ENCODE data around the gene PPWD1.

DNA sequence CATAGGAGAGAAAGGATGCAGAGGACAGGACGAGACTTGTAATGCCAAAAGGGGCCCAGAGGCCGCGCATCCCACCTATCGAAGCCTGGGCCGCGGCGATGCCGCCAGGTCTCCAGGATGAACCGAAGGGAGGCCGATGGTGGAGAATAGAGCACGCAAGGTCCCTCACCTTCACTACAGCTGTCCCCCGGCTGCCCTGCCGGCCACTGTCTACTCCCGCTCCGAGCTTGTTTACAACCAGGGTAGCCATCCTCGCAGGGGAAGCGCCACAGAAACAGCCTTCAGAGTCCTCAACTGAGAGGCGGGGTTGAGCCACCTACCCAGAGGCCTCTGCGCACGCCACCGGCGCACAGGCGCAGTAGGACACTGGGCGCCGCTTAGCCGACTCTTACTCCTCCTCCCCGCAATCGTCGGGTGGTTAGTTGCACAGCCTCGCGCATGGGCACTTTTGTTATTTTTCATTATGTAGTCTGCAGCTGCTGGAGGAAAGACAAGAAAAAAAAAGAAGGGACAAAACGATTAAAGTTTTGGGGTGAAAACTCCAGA, 61.0 kb downstream of the PPWD1 start, which contains the start of gene TRIM23:
- TF ChIP-seq, protein P1, sequence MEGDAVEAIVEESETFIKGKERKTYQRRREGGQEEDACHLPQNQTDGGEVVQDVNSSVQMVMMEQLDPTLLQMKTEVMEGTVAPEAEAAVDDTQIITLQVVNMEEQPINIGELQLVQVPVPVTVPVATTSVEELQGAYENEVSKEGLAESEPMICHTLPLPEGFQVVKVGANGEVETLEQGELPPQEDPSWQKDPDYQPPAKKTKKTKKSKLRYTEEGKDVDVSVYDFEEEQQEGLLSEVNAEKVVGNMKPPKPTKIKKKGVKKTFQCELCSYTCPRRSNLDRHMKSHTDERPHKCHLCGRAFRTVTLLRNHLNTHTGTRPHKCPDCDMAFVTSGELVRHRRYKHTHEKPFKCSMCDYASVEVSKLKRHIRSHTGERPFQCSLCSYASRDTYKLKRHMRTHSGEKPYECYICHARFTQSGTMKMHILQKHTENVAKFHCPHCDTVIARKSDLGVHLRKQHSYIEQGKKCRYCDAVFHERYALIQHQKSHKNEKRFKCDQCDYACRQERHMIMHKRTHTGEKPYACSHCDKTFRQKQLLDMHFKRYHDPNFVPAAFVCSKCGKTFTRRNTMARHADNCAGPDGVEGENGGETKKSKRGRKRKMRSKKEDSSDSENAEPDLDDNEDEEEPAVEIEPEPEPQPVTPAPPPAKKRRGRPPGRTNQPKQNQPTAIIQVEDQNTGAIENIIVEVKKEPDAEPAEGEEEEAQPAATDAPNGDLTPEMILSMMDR (IDR thresholded peaks at IDR 0.05): no peak
- TF ChIP-seq POLR2A (IDR thresholded peaks at IDR 0.05): peak; percentile 28

Data from right lobe of liver (tissue), 4 donors.